ENCODE results near the gene FAM217A.

The FAM217A gene

GRCh38 chr6:4057036-4057435 is 21.9 kb downstream of the FAM217A start:
- no peaks in the 10 kb centered on the region for H3K9me3 ChIP-seq (ENCODE audit: control insufficient read depth in 1 of 2, low read length in 2 of 2)
- no peaks in the 10 kb centered on the region for H3K27me3 ChIP-seq (ENCODE audit: control insufficient read depth in 1 of 2, insufficient read depth in 2 of 2, low read length in 2 of 2)
- H3K27ac ChIP-seq (ENCODE audit: low read depth, low read length) = no peak overlapping the region
- no peak overlapping the region for H3K4me3 ChIP-seq (ENCODE audit: low read depth in 1 of 2, low read length in 2 of 2)
- no peaks in the 10 kb centered on the region for H3K4me1 ChIP-seq (ENCODE audit: control insufficient read depth in 1 of 2, insufficient read depth in 2 of 2, low read length in 2 of 2)
- H3K36me3 ChIP-seq (ENCODE audit: control insufficient read depth in 1 of 2, insufficient read depth in 2 of 2, low read length in 2 of 2) = peaks cover 46 to 93% of the 10 kb centered on the region in 2 donors
- H3K9ac ChIP-seq (ENCODE audit: low read depth in 1 of 2, low read length in 2 of 2) = no peak overlapping the region

GRCh38 chr6:4055420-4056041 is 23.4 kb downstream of the FAM217A start:
- Histone ChIP-seq H3K27ac (ENCODE audit: low read depth, low read length) (no peak overlapping the region), H3K36me3 (ENCODE audit: control insufficient read depth in 1 of 2, insufficient read depth in 2 of 2, low read length in 2 of 2) (peaks cover 43 to 93% of the 10 kb centered on the region in 2 donors), H3K4me3 (ENCODE audit: low read depth in 1 of 2, low read length in 2 of 2) (no peak overlapping the region), H3K27me3 (ENCODE audit: control insufficient read depth in 1 of 2, insufficient read depth in 2 of 2, low read length in 2 of 2) (no peaks in the 10 kb centered on the region), H3K4me1 (ENCODE audit: control insufficient read depth in 1 of 2, insufficient read depth in 2 of 2, low read length in 2 of 2) (no peaks in the 10 kb centered on the region), H3K9ac (ENCODE audit: low read depth in 1 of 2, low read length in 2 of 2) (no peak overlapping the region), H3K9me3 (ENCODE audit: control insufficient read depth in 1 of 2, low read length in 2 of 2) (no peaks in the 10 kb centered on the region)

- Histone ChIP-seq H3K4me1 (ENCODE audit: control insufficient read depth in 1 of 2, insufficient read depth in 2 of 2, low read length in 2 of 2) (no peaks in the 10 kb centered on the region), H3K27me3 (ENCODE audit: control insufficient read depth in 1 of 2, insufficient read depth in 2 of 2, low read length in 2 of 2) (no peaks in the 10 kb centered on the region), H3K36me3 (ENCODE audit: control insufficient read depth in 1 of 2, insufficient read depth in 2 of 2, low read length in 2 of 2) (peaks cover 30 to 71% of the 10 kb centered on the region in 2 donors), H3K27ac (ENCODE audit: low read depth, low read length) (no peak overlapping the region), H3K9ac (ENCODE audit: low read depth in 1 of 2, low read length in 2 of 2) (no peak overlapping the region), H3K4me3 (ENCODE audit: low read depth in 1 of 2, low read length in 2 of 2) (no peak overlapping the region), H3K9me3 (ENCODE audit: control insufficient read depth in 1 of 2, low read length in 2 of 2) (no peaks in the 10 kb centered on the region)
These were observed 29.7 kb downstream of the FAM217A start for GRCh38 chr6:4049246-4049645.

- H3K9me3 ChIP-seq (ENCODE audit: control insufficient read depth in 1 of 2, low read length in 2 of 2) = no peaks in the 10 kb centered on the region
- H3K36me3 ChIP-seq (ENCODE audit: control insufficient read depth in 1 of 2, insufficient read depth in 2 of 2, low read length in 2 of 2) = peaks cover 29 to 80% of the 10 kb centered on the region in 2 donors
These were observed 37.5 kb downstream of the FAM217A start for GRCh38 chr6:4041480-4041879.

GRCh38 chr6:4039348-4039747 is 39.6 kb downstream of the FAM217A start:
- Histone ChIP-seq H3K27ac (ENCODE audit: low read depth, low read length) (no peak overlapping the region), H3K9me3 (ENCODE audit: control insufficient read depth in 1 of 2, low read length in 2 of 2) (no peaks in the 10 kb centered on the region), H3K9ac (ENCODE audit: low read depth in 1 of 2, low read length in 2 of 2) (no peak overlapping the region), H3K4me1 (ENCODE audit: control insufficient read depth in 1 of 2, insufficient read depth in 2 of 2, low read length in 2 of 2) (no peaks in the 10 kb centered on the region), H3K27me3 (ENCODE audit: control insufficient read depth in 1 of 2, insufficient read depth in 2 of 2, low read length in 2 of 2) (no peaks in the 10 kb centered on the region), H3K4me3 (ENCODE audit: low read depth in 1 of 2, low read length in 2 of 2) (no peak overlapping the region), H3K36me3 (ENCODE audit: control insufficient read depth in 1 of 2, insufficient read depth in 2 of 2, low read length in 2 of 2) (peaks cover 25 to 76% of the 10 kb centered on the region in 2 donors)

More at GRCh38 chr6:4041480-4041879, 37.5 kb downstream of the FAM217A start:
- no peak overlapping the region for H3K27ac ChIP-seq (ENCODE audit: low read depth, low read length)
- no peak overlapping the region for H3K9ac ChIP-seq (ENCODE audit: low read depth in 1 of 2, low read length in 2 of 2)
- H3K27me3 ChIP-seq (ENCODE audit: control insufficient read depth in 1 of 2, insufficient read depth in 2 of 2, low read length in 2 of 2) = no peaks in the 10 kb centered on the region
- H3K4me3 ChIP-seq (ENCODE audit: low read depth in 1 of 2, low read length in 2 of 2) = no peak overlapping the region
- H3K4me1 ChIP-seq (ENCODE audit: control insufficient read depth in 1 of 2, insufficient read depth in 2 of 2, low read length in 2 of 2) = no peaks in the 10 kb centered on the region

- no peaks in the 10 kb centered on the region for H3K9me3 ChIP-seq (ENCODE audit: control insufficient read depth in 1 of 2, low read length in 2 of 2)
- H3K4me1 ChIP-seq (ENCODE audit: control insufficient read depth in 1 of 2, insufficient read depth in 2 of 2, low read length in 2 of 2) = no peaks in the 10 kb centered on the region
- H3K27ac ChIP-seq (ENCODE audit: low read depth, low read length) = no peak overlapping the region
- H3K4me3 ChIP-seq (ENCODE audit: low read depth in 1 of 2, low read length in 2 of 2) = no peak overlapping the region
- H3K36me3 ChIP-seq (ENCODE audit: control insufficient read depth in 1 of 2, insufficient read depth in 2 of 2, low read length in 2 of 2) = peaks cover 5 to 69% of the 10 kb centered on the region in 2 donors
- no peaks in the 10 kb centered on the region for H3K27me3 ChIP-seq (ENCODE audit: control insufficient read depth in 1 of 2, insufficient read depth in 2 of 2, low read length in 2 of 2)
- no peak overlapping the region for H3K9ac ChIP-seq (ENCODE audit: low read depth in 1 of 2, low read length in 2 of 2)
These were observed 42.4 kb downstream of the FAM217A start for GRCh38 chr6:4036581-4036980.

- H3K4me1 ChIP-seq (ENCODE audit: control insufficient read depth in 1 of 2, insufficient read depth in 2 of 2, low read length in 2 of 2) = no peaks in the 10 kb centered on the region
- no peak overlapping the region for H3K9ac ChIP-seq (ENCODE audit: low read depth in 1 of 2, low read length in 2 of 2)
- H3K27ac ChIP-seq (ENCODE audit: low read depth, low read length) = no peak overlapping the region
- peaks cover 0 to 31% of the 10 kb centered on the region in 2 donors for H3K36me3 ChIP-seq (ENCODE audit: control insufficient read depth in 1 of 2, insufficient read depth in 2 of 2, low read length in 2 of 2)
- H3K9me3 ChIP-seq (ENCODE audit: control insufficient read depth in 1 of 2, low read length in 2 of 2) = no peaks in the 10 kb centered on the region
- H3K4me3 ChIP-seq (ENCODE audit: low read depth in 1 of 2, low read length in 2 of 2) = no peak overlapping the region
- no peaks in the 10 kb centered on the region for H3K27me3 ChIP-seq (ENCODE audit: control insufficient read depth in 1 of 2, insufficient read depth in 2 of 2, low read length in 2 of 2)
These were observed 46.5 kb downstream of the FAM217A start for GRCh38 chr6:4032475-4032874.

- Histone ChIP-seq H3K36me3 (ENCODE audit: control insufficient read depth in 1 of 2, insufficient read depth in 2 of 2, low read length in 2 of 2) (peaks cover 0 to 20% of the 10 kb centered on the region in 2 donors), H3K4me1 (ENCODE audit: control insufficient read depth in 1 of 2, insufficient read depth in 2 of 2, low read length in 2 of 2) (no peaks in the 10 kb centered on the region)
These were observed 47.5 kb downstream of the FAM217A start for GRCh38 chr6:4031442-4031841.

GRCh38 chr6:4030669-4031068 is 48.3 kb downstream of the FAM217A start:
- no peaks in the 10 kb centered on the region for H3K4me1 ChIP-seq (ENCODE audit: control insufficient read depth in 1 of 2, insufficient read depth in 2 of 2, low read length in 2 of 2)
- no peaks in the 10 kb centered on the region for H3K27me3 ChIP-seq (ENCODE audit: control insufficient read depth in 1 of 2, insufficient read depth in 2 of 2, low read length in 2 of 2)
- H3K4me3 ChIP-seq (ENCODE audit: low read depth in 1 of 2, low read length in 2 of 2) = no peak overlapping the region
- H3K27ac ChIP-seq (ENCODE audit: low read depth, low read length) = no peak overlapping the region
- no peak overlapping the region for H3K9ac ChIP-seq (ENCODE audit: low read depth in 1 of 2, low read length in 2 of 2)
- no peaks in the 10 kb centered on the region for H3K9me3 ChIP-seq (ENCODE audit: control insufficient read depth in 1 of 2, low read length in 2 of 2)
- peaks cover 0 to 15% of the 10 kb centered on the region in 2 donors for H3K36me3 ChIP-seq (ENCODE audit: control insufficient read depth in 1 of 2, insufficient read depth in 2 of 2, low read length in 2 of 2)

More at GRCh38 chr6:4031442-4031841, 47.5 kb downstream of the FAM217A start:
- no peak overlapping the region for H3K9ac ChIP-seq (ENCODE audit: low read depth in 1 of 2, low read length in 2 of 2)
- H3K27me3 ChIP-seq (ENCODE audit: control insufficient read depth in 1 of 2, insufficient read depth in 2 of 2, low read length in 2 of 2) = no peaks in the 10 kb centered on the region
- no peaks in the 10 kb centered on the region for H3K9me3 ChIP-seq (ENCODE audit: control insufficient read depth in 1 of 2, low read length in 2 of 2)
- no peak overlapping the region for H3K27ac ChIP-seq (ENCODE audit: low read depth, low read length)
- H3K4me3 ChIP-seq (ENCODE audit: low read depth in 1 of 2, low read length in 2 of 2) = no peak overlapping the region

GRCh38 chr6:4029687-4030086 is 49.2 kb downstream of the FAM217A start:
- H3K27me3 ChIP-seq (ENCODE audit: control insufficient read depth in 1 of 2, insufficient read depth in 2 of 2, low read length in 2 of 2) = no peaks in the 10 kb centered on the region
- peaks cover 0 to 6% of the 10 kb centered on the region in 2 donors for H3K4me1 ChIP-seq (ENCODE audit: control insufficient read depth in 1 of 2, insufficient read depth in 2 of 2, low read length in 2 of 2)
- H3K4me3 ChIP-seq (ENCODE audit: low read depth in 1 of 2, low read length in 2 of 2) = no peak overlapping the region
- no peak overlapping the region for H3K9ac ChIP-seq (ENCODE audit: low read depth in 1 of 2, low read length in 2 of 2)
- H3K36me3 ChIP-seq (ENCODE audit: control insufficient read depth in 1 of 2, insufficient read depth in 2 of 2, low read length in 2 of 2) = peaks cover 0 to 15% of the 10 kb centered on the region in 2 donors
- H3K27ac ChIP-seq (ENCODE audit: low read depth, low read length) = no peak overlapping the region
- H3K9me3 ChIP-seq (ENCODE audit: control insufficient read depth in 1 of 2, low read length in 2 of 2) = no peaks in the 10 kb centered on the region

Data from duodenal mucosa (tissue), 2 donors.